NCI-H2171 (cell line): ENCODE measurements around the gene LRRC56.

Experiments used
- DNase-seq: peaks from one replicate; lab custom pipeline; 2025; lab: John Stamatoyannopoulos, UW

LRRC56 gene

DNA sequence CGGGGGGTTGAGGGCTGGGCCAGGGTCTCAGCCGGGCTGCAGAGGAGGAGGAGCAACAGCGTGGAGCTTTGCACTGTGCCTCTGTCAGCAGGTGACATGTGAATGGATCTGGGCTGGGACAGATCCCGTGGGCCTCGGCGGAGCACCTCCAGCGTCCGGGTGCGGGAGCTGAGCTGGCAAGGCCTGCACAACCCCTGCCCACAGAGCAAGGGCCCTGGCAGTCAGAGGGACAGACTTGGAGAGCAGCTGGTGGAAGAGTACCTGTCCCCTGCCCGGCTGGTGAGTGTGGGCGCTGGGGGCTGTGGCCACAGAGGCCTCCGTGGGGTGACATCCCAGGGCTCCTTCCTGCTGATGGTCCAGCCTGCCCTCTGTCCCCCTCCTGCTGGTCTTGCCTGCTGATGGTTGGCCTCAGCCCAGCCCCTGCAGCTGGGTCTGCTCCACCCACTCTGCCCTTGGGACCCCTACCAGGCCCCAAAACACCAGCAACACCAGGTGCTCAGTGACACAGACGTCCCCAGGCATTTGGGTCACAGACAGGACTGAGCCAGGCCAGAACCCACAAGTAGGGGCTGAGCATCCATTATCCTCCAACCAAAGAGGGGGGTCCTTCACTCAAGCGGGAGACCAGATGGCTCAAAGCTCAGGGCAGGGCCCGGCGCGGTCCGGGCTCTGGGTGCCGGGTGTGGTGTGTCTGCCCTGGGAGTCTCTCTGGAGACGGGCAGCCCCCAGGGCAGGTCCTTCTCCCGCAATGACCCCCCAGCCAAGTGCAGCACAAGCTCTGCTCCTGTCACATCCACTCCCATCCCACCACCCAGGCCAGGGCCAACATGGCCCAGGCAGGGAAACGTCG is 3.5 kb downstream of the LRRC56 start:
- DNase-seq = no peak

GRCh38 chr11:541433-541885 is 4.1 kb downstream of the LRRC56 start:
- DNase-seq = no peak

- DNase-seq = no peak
Measured at GRCh38 chr11:544817-545166, 7.5 kb downstream of the LRRC56 start.

- no peak for DNase-seq
Measured at GRCh38 chr11:545171-545570, 7.8 kb downstream of the LRRC56 start.

- no peak for DNase-seq
Measured at GRCh38 chr11:548700-549603, 11.6 kb downstream of the LRRC56 start.

- DNase-seq = no peak
Measured at GRCh38 chr11:550021-550745, 12.9 kb downstream of the LRRC56 start.

DNA sequence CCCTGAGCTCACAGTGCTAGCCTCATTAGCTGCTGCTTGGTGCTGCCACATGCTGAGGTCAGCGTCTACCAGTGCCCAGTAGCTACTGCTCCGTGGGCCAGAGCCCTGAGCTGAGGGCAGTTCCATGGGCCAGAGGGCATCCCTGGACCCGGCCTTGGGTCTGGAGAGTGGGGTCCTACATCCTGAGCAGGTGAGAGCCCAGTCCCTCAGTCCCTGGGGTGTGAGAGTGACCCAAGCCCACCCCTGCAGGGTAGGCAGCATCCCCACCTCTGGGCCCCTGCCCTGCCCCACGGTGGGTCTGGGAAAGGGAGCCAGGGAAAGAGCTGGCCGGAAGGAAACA is 13.4 kb downstream of the LRRC56 start:
- DNase-seq = no peak

DNA sequence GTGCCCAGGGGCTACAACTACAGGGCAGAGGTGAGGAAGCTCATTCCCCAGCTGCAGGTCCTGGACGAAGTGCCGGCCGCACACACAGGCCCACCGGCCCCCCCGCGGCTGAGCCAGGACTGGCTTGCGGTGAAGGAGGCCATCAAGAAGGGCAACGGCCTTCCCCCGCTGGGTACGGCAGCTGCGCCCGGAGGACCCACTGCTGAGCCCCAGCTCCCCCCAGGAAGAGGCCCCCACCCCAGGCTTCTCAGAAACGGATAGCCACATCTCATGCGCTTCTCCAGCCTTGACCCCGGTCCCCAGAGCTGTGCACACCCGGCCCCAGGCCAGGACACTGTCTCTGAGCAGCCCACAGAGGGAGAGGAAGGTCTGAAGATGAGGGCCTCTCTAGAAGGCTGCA is 13.8 kb downstream of the LRRC56 start:
- no peak for DNase-seq

DNA sequence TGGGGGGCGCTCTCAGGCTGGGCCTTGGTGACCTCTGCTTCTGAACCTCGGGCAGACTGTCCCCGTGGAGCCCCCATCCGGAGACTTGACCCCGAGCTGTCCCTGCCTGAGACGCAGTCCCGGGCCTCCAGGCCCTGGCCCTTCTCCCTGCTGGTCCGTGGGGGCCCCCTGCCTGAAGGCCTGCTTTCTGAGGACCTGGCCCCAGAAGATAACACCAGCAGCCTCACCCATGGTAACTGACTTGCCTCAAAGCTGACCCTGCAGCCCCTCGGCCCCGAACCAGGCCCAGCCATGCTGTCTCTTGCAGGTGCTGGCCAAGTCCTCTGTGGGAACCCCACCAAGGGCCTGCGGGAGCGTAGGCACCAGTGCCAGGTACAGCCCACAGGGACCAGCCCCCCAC is 14.3 kb downstream of the LRRC56 start:
- DNase-seq = no peak

DNA sequence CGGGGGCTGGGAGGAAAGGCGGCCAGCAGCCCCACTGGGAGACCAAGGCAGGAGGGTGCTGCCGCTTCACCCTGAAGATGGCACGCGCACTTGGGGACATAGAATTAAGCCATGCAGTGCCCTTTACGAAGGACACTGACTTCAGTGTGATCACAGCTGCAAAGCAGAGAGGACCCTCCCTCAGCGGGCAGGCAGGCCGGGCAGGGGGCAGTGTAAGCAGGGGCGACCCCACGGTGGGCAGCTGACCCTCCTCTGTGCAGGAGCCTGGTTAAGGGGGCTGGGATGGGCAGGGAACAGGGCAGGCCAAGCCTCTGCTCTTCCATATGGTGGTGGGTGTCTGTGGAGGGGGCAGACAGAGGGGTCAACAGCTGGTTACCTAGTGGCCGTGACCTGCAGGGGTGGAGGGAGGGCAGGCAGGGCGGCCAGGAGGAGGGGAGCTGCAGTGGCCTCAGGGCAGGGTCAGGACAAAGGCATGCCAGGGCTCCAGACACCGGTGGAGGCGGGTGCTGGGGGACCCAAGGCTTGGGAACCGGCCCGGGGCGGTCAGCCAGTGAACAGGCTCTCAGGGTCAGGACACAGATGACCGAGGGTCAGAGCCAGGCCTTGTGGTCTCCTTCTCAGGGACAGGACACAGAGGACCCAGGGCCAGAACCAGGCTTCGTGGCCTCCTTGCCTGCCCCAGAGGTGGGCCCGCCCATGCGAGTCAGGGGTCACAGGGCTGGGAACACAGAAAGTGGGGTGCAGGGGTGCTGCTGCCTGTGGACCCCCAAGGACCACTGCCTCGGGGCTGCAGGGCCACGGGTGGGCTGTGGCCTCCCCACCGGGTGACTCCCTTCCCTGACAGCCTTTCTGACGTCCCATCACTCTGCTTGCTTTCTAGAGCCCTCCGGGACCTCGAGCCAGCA is 16.0 kb downstream of the LRRC56 start:
- DNase-seq = no peak

DNA sequence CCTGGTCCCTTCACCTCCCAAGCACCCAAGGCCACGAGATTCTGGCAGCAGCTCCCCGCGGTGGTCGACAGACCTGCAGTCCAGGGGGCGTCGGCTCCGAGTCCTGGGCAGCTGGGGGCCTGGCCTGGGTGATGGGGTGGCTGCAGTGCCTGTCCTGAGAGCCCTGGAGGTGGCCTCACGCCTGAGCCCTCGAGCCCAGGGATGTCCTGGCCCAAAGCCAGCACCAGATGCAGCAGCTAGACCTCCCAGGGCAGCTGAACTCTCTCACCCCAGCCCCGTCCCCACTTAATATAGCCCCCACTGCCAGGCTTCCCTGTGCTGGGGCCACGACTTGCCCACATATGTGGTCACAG is 16.6 kb downstream of the LRRC56 start:
- no peak for DNase-seq

DNA sequence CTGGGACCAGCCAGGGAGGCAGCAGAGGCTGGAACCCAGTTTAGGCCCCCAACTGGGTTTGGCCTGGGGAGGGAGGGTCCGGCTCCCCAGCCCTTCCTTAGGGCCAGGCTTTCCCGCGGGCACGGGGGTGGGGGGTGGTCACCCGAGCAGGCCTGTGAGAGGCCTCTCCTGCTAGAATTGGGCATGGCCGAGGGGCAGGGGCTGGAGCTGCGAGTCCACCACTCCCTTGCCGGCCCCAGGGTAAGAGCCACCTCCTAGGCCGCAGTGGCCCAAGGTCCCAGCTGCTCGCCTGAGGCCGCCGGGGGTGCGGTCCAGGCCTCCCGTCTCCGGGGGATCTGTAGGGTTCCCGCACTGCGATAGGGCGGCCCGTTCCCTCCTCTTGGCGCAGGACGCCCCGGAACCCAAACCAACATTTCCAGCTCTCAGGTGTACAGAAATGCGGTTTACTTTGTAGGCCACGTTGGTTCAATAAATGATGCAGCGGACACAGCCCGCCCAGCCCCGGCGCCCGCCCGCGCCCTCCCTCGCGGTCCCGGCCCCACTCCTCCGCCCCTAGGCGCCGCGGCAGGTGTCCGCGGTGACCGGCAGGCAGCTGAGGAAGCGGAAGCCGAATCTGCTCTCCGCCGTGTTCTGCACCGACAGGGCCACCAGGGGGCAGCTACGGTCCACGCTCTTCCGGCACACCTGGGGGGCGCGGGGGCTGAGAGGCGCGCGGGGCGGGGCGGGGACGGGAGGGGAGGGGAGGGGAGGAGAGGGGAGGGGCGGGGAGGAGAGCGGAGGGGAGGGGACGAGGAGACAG is 17.3 kb downstream of the LRRC56 start:
- peak; percentile 66 for DNase-seq

GRCh38 chr11:555227-555779 is 18.0 kb downstream of the LRRC56 start:
- no peak for DNase-seq

DNA sequence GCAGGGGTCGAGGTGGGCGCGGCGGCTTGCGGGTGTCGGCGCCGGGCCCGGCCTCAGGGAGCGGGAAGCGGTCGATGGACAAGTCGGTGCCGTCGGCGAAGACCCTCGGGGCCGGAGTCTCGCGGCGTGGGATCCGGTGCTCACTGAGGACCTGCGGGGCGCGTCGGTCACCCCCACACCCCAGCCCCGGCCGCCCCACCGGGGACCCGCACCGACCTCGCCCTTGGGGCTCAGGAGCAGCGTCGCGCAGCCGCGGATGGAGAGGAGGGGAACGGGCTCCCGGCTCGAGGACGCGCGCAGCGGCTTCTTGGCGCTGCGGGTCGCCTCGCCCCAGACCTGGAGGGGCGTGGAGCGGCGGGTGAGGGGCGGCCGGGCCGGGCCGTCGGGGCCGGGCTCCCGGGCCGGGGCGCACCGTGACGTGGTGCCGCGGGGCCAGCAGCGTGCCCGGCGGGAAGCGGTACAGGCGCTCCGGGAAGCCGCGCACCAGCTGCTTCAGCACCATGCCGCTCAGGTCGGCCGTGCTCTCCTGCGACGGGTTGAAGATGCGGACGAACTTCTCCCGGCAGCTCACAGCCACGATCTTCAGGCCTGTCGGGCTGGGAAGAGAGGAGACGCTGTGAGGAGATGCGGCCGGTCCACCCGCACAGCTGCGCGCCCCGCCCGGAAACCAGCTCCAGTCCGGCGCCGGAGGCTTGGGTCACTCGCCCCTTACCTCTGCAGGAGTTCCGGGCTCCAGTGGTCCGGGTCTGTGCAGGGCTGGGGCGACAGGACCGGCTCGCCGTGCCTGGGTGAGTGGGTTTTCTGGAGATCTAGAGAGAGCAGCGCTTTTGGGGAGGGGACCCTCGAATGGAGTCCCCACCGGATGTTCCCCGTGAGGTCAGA is 18.7 kb downstream of the LRRC56 start:
- no peak for DNase-seq

- no peak for DNase-seq
Measured at GRCh38 chr11:556662-557256, 19.4 kb downstream of the LRRC56 start.

DNA sequence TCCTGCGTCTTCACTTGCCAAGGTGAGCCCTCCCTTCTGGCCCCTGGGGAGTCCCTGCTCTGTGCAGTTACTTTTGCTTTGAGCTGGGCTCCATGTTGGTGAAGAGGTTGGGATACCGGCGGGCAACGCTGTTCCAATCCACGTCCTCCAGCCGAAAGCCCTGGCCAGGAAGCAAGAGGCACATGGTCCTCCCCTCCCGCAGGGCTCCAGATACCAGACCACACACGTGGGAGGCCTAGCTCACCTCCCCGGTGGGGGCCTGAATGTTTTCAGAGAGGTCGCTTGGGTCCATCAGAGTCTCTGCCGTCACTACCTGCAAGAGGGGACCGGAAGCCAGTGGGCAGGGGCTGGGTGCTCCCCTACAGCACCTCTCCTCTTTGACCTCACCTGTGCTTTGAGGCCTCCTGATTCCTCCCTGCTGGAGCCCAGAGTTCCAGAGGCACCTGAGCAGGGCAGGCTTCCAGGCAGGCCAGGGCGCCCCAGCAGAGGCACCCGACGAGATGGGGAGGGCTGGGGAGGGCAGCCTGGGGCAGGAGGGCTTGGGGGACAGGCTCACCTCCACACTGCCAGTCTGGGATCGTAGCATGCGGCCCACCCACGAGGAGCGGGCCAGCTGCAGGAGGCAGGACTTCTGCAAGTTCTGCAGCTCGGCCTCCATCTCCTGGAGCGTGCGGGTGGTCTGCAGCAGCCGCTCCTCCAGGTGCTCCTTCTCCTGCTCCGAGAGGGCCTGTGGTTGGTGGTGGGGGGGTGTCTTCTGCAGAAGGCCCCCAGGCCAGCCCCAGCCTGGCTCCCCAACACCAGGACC is 20.2 kb downstream of the LRRC56 start:
- no peak for DNase-seq

DNA sequence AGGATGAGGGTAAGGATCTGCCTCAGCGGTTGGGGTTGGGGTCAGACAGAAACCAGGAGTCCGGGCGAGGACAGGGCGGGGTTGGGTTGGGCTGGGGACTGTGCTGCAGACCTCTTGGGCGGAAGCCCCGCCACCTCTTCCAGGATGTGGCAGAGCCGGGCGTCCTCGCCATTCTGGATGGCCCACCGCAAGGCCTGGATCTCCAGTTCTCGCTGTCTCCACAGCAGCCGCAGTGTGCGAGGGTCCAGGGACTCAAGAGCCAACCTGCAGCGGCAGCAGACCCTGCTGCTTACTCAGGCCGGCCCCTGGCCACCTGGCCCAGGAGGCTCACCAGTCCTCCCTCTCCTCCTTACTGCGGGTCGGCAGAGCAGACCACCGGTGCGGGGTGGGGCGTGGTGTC is 21.2 kb downstream of the LRRC56 start:
- DNase-seq = no peak

DNA sequence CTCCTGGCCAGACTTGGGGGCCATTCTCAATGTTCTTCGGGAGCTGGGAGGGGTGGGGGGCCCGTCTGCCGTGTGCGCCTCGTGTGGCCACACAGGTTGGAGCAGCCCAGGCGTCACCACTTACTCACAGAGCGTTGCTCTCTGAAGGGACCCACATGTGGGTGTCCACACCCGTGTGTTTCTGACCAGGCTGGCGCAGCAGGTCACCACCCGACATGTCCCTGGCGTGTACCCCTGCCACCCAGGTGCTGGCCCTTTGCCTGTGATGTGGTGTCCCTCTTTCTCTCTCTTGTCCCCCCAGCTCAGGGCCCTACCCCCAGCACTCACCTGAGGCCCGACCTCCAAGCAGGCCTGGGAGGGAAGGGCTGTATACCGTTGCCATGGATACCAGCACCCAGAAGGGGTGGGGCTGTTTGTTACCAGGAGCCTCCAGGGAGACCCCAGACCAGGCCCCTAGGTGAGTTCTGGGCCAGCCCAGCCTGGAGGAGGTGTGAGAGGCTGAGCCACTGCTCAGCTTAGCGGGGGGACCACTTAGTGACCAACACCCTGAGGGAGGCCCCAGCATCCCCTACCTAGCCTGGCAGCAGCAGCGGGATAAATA is 21.8 kb downstream of the LRRC56 start:
- no peak for DNase-seq
